HEK293T (cell line): ENCODE measurements around the gene DLAT.
"Not testable (repeated sequence)": the region's sequence is repeated elsewhere in the genome, so short reads cannot be mapped to it uniquely, and the experiment has no call there.

Experiments used
- CTCF ChIA-PET: fragments of 350-600 bp; formaldehyde crosslinking; extraction: SDS; loops from one replicate; lab custom pipeline; 2021; ENCODE audit warnings: antibody characterized with exemption, inconsistent platforms; lab: Yijun Ruan, JAX
- POLR2A ChIA-PET: fragments of 350-600 bp; formaldehyde crosslinking; extraction: SDS; loops from one replicate; lab custom pipeline; 2020; ENCODE audit warnings: antibody characterized with exemption, inconsistent platforms; lab: Yijun Ruan, JAX
- DNase-seq: peaks from one replicate; pipeline ENCODE4 v3.0.0; 2012; ENCODE audit warnings: mixed read lengths; ENCODE audit errors: extremely low spot score
- ARNT ChIP-seq: fragments of 450-650 bp; IDR thresholded peaks from 2 replicates; pipeline ENCODE4 v1.6.1; 2017; ENCODE audit warnings: mild to moderate bottlenecking
- BHLHE40 ChIP-seq: fragments of 450-650 bp; IDR thresholded peaks from 2 replicates; pipeline ENCODE4 v1.6.1; 2016; ENCODE audit warnings: mild to moderate bottlenecking, moderate library complexity, borderline replicate concordance
- CTBP1 ChIP-seq: fragments of 450-650 bp; IDR thresholded peaks from 2 replicates; pipeline ENCODE4 v1.6.1; 2016; ENCODE audit warnings: borderline replicate concordance
- ELF4 ChIP-seq: fragments of 450-650 bp; IDR thresholded peaks from 2 replicates; pipeline ENCODE4 v1.6.1; 2017; ENCODE audit warnings: antibody characterized with exemption
- FOXA1 ChIP-seq: fragments of 450-650 bp; IDR thresholded peaks from 2 replicates; pipeline ENCODE4 v1.6.1; 2016; ENCODE audit warnings: mild to moderate bottlenecking
- FOXK2 ChIP-seq: fragments of 450-650 bp; IDR thresholded peaks from 2 replicates; pipeline ENCODE4 v1.6.1; 2016; ENCODE audit warnings: mild to moderate bottlenecking
- FOXM1 ChIP-seq: fragments of 450-650 bp; IDR thresholded peaks from 2 replicates; pipeline ENCODE4 v1.6.1; 2017; ENCODE audit warnings: mild to moderate bottlenecking, borderline replicate concordance
- HDGF ChIP-seq: fragments of 450-650 bp; IDR thresholded peaks from 2 replicates; pipeline ENCODE4 v1.6.1; 2017; ENCODE audit warnings: antibody characterized with exemption, borderline replicate concordance
- L3MBTL2 ChIP-seq: fragments of 450-650 bp; conservative IDR thresholded peaks from 2 replicates; pipeline ENCODE4 v1.6.1; 2016; ENCODE audit warnings: mild to moderate bottlenecking
- LEF1 ChIP-seq: fragments of 450-650 bp; IDR thresholded peaks from 2 replicates; pipeline ENCODE4 v1.6.1; 2017; ENCODE audit warnings: mild to moderate bottlenecking, borderline replicate concordance
- NFRKB ChIP-seq: fragments of 450-650 bp; IDR thresholded peaks from 2 replicates; pipeline ENCODE4 v1.6.1; 2016; ENCODE audit warnings: mild to moderate bottlenecking, moderate library complexity
- PKNOX1 ChIP-seq: fragments of 450-650 bp; IDR thresholded peaks from 2 replicates; pipeline ENCODE4 v1.6.1; 2016
- SP1 ChIP-seq: fragments of 450-650 bp; IDR thresholded peaks from 2 replicates; pipeline ENCODE4 v1.6.1; 2017
- SUZ12 ChIP-seq: fragments of 450-650 bp; IDR thresholded peaks from 2 replicates; pipeline ENCODE4 v1.6.1; 2016; ENCODE audit warnings: mild to moderate bottlenecking
- TARDBP ChIP-seq: fragments of 450-650 bp; IDR thresholded peaks from 2 replicates; pipeline ENCODE4 v1.6.1; 2016
- ZNF384 ChIP-seq: fragments of 450-650 bp; IDR thresholded peaks from 2 replicates; pipeline ENCODE4 v1.6.1; 2016

The DLAT gene

DNA sequence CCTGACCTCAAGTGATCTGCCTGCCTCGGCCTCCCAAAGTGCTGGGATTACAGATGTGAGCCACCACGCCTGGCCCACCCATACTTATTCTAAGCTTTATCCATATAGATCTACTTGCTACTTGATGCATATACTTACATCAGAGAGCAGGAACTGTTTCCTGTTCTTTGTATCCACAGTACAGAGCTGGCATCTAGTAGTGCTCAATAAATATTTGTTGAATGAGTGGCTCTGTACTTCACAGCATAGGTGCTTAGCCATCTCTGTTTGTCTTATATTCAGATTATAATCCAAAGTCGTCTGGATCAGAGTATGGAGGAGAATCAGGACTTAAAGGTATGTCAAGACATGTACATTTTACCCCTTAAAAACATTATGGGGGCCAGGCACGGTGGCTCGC is 38.6 kb upstream of the DLAT start:
- TF ChIP-seq ELF4 (no peak), CTBP1 (no peak), TARDBP (no peak), SP1 (no peak), BHLHE40 (no peak), HDGF (no peak), NFRKB (no peak), ZNF384 (no peak)
- ChIA-PET CTCF (no interaction called here), POLR2A (no interaction called here)
- DNase-seq: no peak

- CTCF ChIA-PET: interaction anchor here (0.6 kb wide), 1 partner anchor 208 kb away, joined by 4 read pairs; no protein-coding TSS in a partner anchor
- POLR2A ChIA-PET: no interaction called here
These were observed 34.8 kb upstream of the DLAT start for GRCh38 chr11:111990381-111990780.

GRCh38 chr11:111992206-111992855 is 32.9 kb upstream of the DLAT start:
- ChIA-PET POLR2A (no interaction called here), CTCF (interaction anchor here (1.0 kb wide), 1 partner anchor 61 kb away, joined by 3 read pairs; no protein-coding TSS in a partner anchor)
- no peak for DNase-seq
- TF ChIP-seq SP1: no peak
- TF ChIP-seq BHLHE40: no peak
- no peak for TF ChIP-seq NFRKB
- TF ChIP-seq TARDBP: no peak
- TF ChIP-seq ZNF384: no peak
- no peak for TF ChIP-seq HDGF
- no peak for TF ChIP-seq ARNT
- TF ChIP-seq LEF1: no peak
- TF ChIP-seq PKNOX1: no peak
- TF ChIP-seq SUZ12: no peak
- no peak for TF ChIP-seq FOXM1
- TF ChIP-seq FOXA1: no peak
- no peak for TF ChIP-seq ELF4
- no peak for TF ChIP-seq L3MBTL2

More at GRCh38 chr11:111990381-111990780, 34.8 kb upstream of the DLAT start:
- TF ChIP-seq SP1: no peak
- TF ChIP-seq ZNF384: no peak
- no peak for TF ChIP-seq BHLHE40
- TF ChIP-seq SUZ12: no peak
- TF ChIP-seq PKNOX1: no peak
- TF ChIP-seq FOXM1: no peak
- no peak for TF ChIP-seq LEF1
- no peak for TF ChIP-seq CTBP1
- no peak for TF ChIP-seq ARNT
- no peak for TF ChIP-seq L3MBTL2
- TF ChIP-seq ELF4: no peak
- TF ChIP-seq HDGF: no peak
- DNase-seq: no peak

DNA sequence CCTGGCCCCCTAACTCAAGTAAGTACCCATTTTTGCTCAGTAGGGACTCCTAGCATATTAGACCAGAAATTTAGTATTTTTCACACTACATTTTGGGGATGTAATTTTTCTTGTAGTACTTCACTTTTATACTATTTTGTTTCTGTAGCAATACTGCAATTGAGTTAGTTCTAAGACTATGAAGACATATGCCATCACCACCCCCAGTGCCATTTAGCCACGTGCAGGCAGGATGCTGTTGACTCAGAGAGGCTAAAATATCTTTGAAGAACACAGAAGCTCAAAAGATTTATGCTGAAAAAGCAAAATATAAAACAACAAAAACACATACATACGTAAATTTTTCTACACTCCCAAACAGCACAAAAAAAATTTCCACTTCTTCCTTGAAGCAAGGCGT is 29.1 kb upstream of the DLAT start:
- TF ChIP-seq L3MBTL2: no peak
- no peak for TF ChIP-seq FOXM1
- TF ChIP-seq PKNOX1: no peak
- no peak for TF ChIP-seq CTBP1
- no peak for TF ChIP-seq FOXA1
- TF ChIP-seq HDGF: no peak
- TF ChIP-seq TARDBP: no peak
- no peak for TF ChIP-seq ARNT
- no peak for TF ChIP-seq LEF1
- TF ChIP-seq BHLHE40: no peak
- TF ChIP-seq ELF4: no peak
- TF ChIP-seq ZNF384: no peak
- no peak for TF ChIP-seq NFRKB
- no peak for TF ChIP-seq SUZ12
- no peak for TF ChIP-seq SP1
- TF ChIP-seq FOXK2: no peak
- DNase-seq: no peak
- ChIA-PET POLR2A (no interaction called here), CTCF (no interaction called here)

- CTCF ChIA-PET, DNase-seq, POLR2A ChIA-PET: not testable (repeated sequence)
These were observed 28.5 kb upstream of the DLAT start for GRCh38 chr11:111996669-111997068.

- CTCF ChIA-PET: interaction anchor here (0.7 kb wide), 1 partner anchor 18 kb away, joined by 3 read pairs; no protein-coding TSS in a partner anchor
- POLR2A ChIA-PET: no interaction called here
These were observed 26.1 kb upstream of the DLAT start for GRCh38 chr11:111999111-111999510.

More at GRCh38 chr11:111999111-111999510, 26.1 kb upstream of the DLAT start:
- DNase-seq: no peak
- TF ChIP-seq BHLHE40 (no peak), ZNF384 (no peak), ARNT (no peak), NFRKB (no peak), SUZ12 (no peak), PKNOX1 (no peak), TARDBP (no peak), L3MBTL2 (no peak), ELF4 (no peak), FOXA1 (no peak), SP1 (no peak), FOXK2 (no peak), CTBP1 (no peak), LEF1 (no peak)
